K562 (cell line): Measurements from ENCODE around the gene DGCR2. TPM values are rescaled to one million over a fixed set of nuclear protein-coding genes. Genes with fewer than 3 reads are reported as not detected.
A peak's percentile ranks its signal among the peaks of the same experiment; 100 is the strongest.

Source experiments
- ATAC-seq: fragments of 200-7000 bp; cut with Tn5 transposase; 3 replicates; pipeline ENCODE4 v1.9.1; 2020; ENCODE audit warnings: moderate library complexity
- BruUV-seq: library from RNA; stranded (reverse); fragments of 400-500 nt; replicated peaks from 2 replicates; lab custom pipeline; 2021; lab: Mats Ljungman, UMichigan
- CTCF ChIA-PET: fragments of 300-600 bp; formaldehyde crosslinking; extraction: SDS; loops from one replicate; lab custom pipeline; 2021; ENCODE audit warnings: low intra/inter-chr PET ratio; lab: Yijun Ruan, JAX
- POLR2A ChIA-PET: fragments of 300-600, 350-650 bp; sonication (Branson Sonifier 250); formaldehyde crosslinking; extraction: SDS; loops from one replicate; lab custom pipeline; 2021; ENCODE audit warnings: antibody characterized with exemption, inconsistent platforms; lab: Yijun Ruan, JAX
- DNase-seq, 4 experiments: peaks; one replicate each; pipeline versions ENCODE4 v3.0.0 to v3.0.0-alpha.2; 2011 to 2018; ENCODE audit warnings: low spot score in 3 of 4, mixed read lengths in 3 of 4; ENCODE audit errors: extremely low read depth in 1 of 4
- FAIRE-seq: peaks from 2 replicates; lab custom pipeline; 2011; peaks lifted over from hg19 to GRCh38; lab: Jason Lieb, UNC
- H2AFZ ChIP-seq: 2 replicates; pipeline ENCODE4 v1.6.0; 2011; ENCODE audit warnings: low read depth, low read length, control low read depth, inconsistent platforms
- H3K27ac ChIP-seq: fragments of 200-600 bp; 3 replicates; pipeline ENCODE4 v1.8.0; 2011; ENCODE audit warnings: low read depth, mild to moderate bottlenecking, control low read depth, inconsistent platforms, low read length, moderate library complexity, mixed read lengths; ENCODE audit errors: extremely low read depth
- H3K27me3 ChIP-seq, 2 experiments: fragments of 300-600 bp in 1 of 2; 2 replicates in 1 of 2; 3 replicates in 1 of 2; pipeline versions ENCODE4 v1.6.0 to v1.8.0; 2011; ENCODE audit warnings: inconsistent platforms in 2 of 2, low read length in 2 of 2, mild to moderate bottlenecking in 1 of 2, mixed read lengths in 1 of 2, moderate library complexity in 1 of 2; ENCODE audit not compliant: control insufficient read depth in 2 of 2, insufficient read depth in 2 of 2
- H3K36me3 ChIP-seq: fragments of 300-600 bp; 3 replicates; pipeline ENCODE4 v1.8.0; 2011; ENCODE audit warnings: mild to moderate bottlenecking, low read length, inconsistent platforms; ENCODE audit not compliant: control insufficient read depth, insufficient read depth
- H3K4me1 ChIP-seq, 2 experiments: fragments of 200-600 bp in 1 of 2; replicated peaks in 1 of 2; 2 replicates in 1 of 2; 3 replicates in 1 of 2; pipeline versions ENCODE4 v1.5.1 to v1.8.0; 2011; ENCODE audit warnings: inconsistent platforms in 2 of 2, low read length in 2 of 2, mild to moderate bottlenecking in 1 of 2, mixed read lengths in 1 of 2, moderate library complexity in 1 of 2; ENCODE audit not compliant: control insufficient read depth in 2 of 2, insufficient read depth in 2 of 2
- H3K4me2 ChIP-seq: 2 replicates; pipeline ENCODE4 v1.6.1; 2011; ENCODE audit warnings: low read length, control low read depth, inconsistent platforms, mixed read lengths; ENCODE audit not compliant: insufficient read depth
- H3K4me3 ChIP-seq: fragments of 200-600 bp; sonication (generic), shearing (Covaris generic); 2 replicates; pipeline ENCODE4 v1.5.1; 2016; ENCODE audit warnings: control low read depth, inconsistent platforms
- H3K79me2 ChIP-seq: fragments of 200-600 bp; 3 replicates; pipeline ENCODE4 v1.8.0; 2011; ENCODE audit warnings: low read length, inconsistent platforms; ENCODE audit not compliant: control insufficient read depth, insufficient read depth
- H3K9ac ChIP-seq, 2 experiments: 2 replicates each; pipeline versions ENCODE4 v1.6.0 to v1.6.1; 2011; ENCODE audit warnings: low read depth in 2 of 2, low read length in 2 of 2, control low read depth in 1 of 2, inconsistent platforms in 1 of 2, mild to moderate bottlenecking in 1 of 2, mixed read lengths in 1 of 2; ENCODE audit not compliant: insufficient read depth in 1 of 2
- H3K9me1 ChIP-seq: one replicate; pipeline ENCODE4 v1.6.0; 2011; ENCODE audit warnings: inconsistent platforms, mild to moderate bottlenecking, low read length, moderate library complexity; ENCODE audit not compliant: control insufficient read depth, insufficient read depth
- H3K9me3 ChIP-seq: replicated peaks from 2 replicates; pipeline ENCODE4 v1.5.1; 2011; ENCODE audit warnings: low read depth, low read length, inconsistent platforms; ENCODE audit not compliant: control insufficient read depth, insufficient read depth
- H4K20me1 ChIP-seq: replicated peaks from 2 replicates; pipeline ENCODE4 v1.6.1; 2011; ENCODE audit warnings: low read length, inconsistent platforms, mixed read lengths; ENCODE audit not compliant: control insufficient read depth, insufficient read depth
- LCOR ChIP-seq: sonication (generic); formaldehyde crosslinking; IDR thresholded peaks from 2 replicates; pipeline ENCODE4 v1.8.0; 2022; ENCODE audit warnings: mild to moderate bottlenecking, missing genetic modification reagents
- NR2F6 ChIP-seq: fragments of 450-650 bp; formaldehyde crosslinking; IDR thresholded peaks from 2 replicates; pipeline ENCODE4 v1.4.0; 2020; ENCODE audit warnings: mild to moderate bottlenecking
- RREB1 ChIP-seq: fragments of 250-450 bp; sonication (Bioruptor Pico); IDR thresholded peaks from 2 replicates; pipeline ENCODE4 v1.4.0; 2020
- ZKSCAN8 ChIP-seq: fragments of 200-800 bp; sonication (Bioruptor generic); IDR thresholded peaks from 2 replicates; pipeline ENCODE4 v1.6.1; 2016; ENCODE audit warnings: missing genetic modification characterization, missing compliant biosample characterization
- ZSCAN32 ChIP-seq: fragments of 450-650 bp; formaldehyde crosslinking; IDR thresholded peaks from 2 replicates; pipeline ENCODE4 v1.4.0; 2020; ENCODE audit warnings: mild to moderate bottlenecking, moderate library complexity
- WGBS: fragments of 100-300 bp; shearing (Covaris generic); methylation state at CpG from one replicate; pipeline ENCODE4 v1.1.6; 2016; ENCODE audit warnings: low coverage, mixed read lengths; ENCODE audit not compliant: insufficient coverage; ENCODE audit errors: missing lambda C conversion rate; 5-methylcytosine and 5-hydroxymethylcytosine counted together
- in situ Hi-C: fragments of 300-500 bp; cut with MboI; formaldehyde crosslinking; loops from 4 replicates; pipeline ENCODE4 v1.15.0; 2018; ENCODE audit warnings: inconsistent platforms, mixed read lengths
- intact Hi-C: fragments of 100-400 bp; cut with micrococcal nuclease; formaldehyde crosslinking; loops from 2 replicates; pipeline ENCODE4 v1.14.2; 2022
- polyA plus RNA-seq, 8 experiments: library from polyadenylated mRNA; depleted of rRNA in 4 of 8; stranded (reverse) in 5 of 8; unstranded in 3 of 8; fragments of >200 nt; fragmentation: Nextera tagmentation in 2 of 8; fragmentation: Illumina TruSeq in 1 of 8; extraction: Ambion mirVana in 2 of 8; extraction: Trizol in 1 of 8; gene quantifications; 2 replicates each; pipeline versions ENCODE4 v1.2.1 to v1.2.3, GENCODE V29; 2011 to 2014; ENCODE audit warnings: inconsistent platforms in 1 of 8, missing spikeins in 1 of 8
- total RNA-seq, 7 experiments: library from RNA; depleted of rRNA in 6 of 7; stranded (reverse); fragments of >200 nt in 6 of 7; fragmentation: Illumina TruSeq in 2 of 7; extraction: Trizol in 2 of 7; gene quantifications; 2 replicates each; pipeline versions ENCODE4 v1.2.1 to v1.2.3, GENCODE V29; 2011 to 2021; ENCODE audit warnings: low replicate concordance in 1 of 7
- TF ChIP-seq, protein P1 (sequence below), 3 experiments: fragments of 200-800 bp in 1 of 3; sonication (Bioruptor generic) in 1 of 3; sonication (generic) in 1 of 3; formaldehyde crosslinking in 1 of 3; IDR thresholded peaks; 2 replicates each; pipeline versions ENCODE4 v1.6.1 to v1.8.0; 2016 to 2022; ENCODE audit warnings: mild to moderate bottlenecking in 2 of 3, missing compliant biosample characterization in 2 of 3, missing genetic modification characterization in 2 of 3, missing genetic modification reagents in 1 of 3

DGCR2 gene
- total and polyA plus RNA-seq, 9 of the 15 experiments (the other 6 are each of a cell fraction or from before 2014, with no cell fraction given), result 0.69 to 101 (median 56.4) TPM

- Histone ChIP-seq H4K20me1 (peaks cover 39% of the 10 kb centered on the region), H3K9me3 (no peaks in the 10 kb centered on the region), H3K36me3 (no peaks in the 10 kb centered on the region), H3K4me2 (no peak overlapping the region), H3K27ac (no peak overlapping the region), H3K27me3 (peaks cover 93 to 99% of the 10 kb centered on the region in 2 experiments), H3K4me1 (peaks cover 0 to 14% of the 10 kb centered on the region in 2 experiments; a peak in 1 of 5 replicates), H3K4me3 (no peak overlapping the region), H3K9ac (no peak overlapping the region; a peak in 1 of 4 replicates), H2AFZ (no peak overlapping the region), H3K9me1 (no peaks in the 10 kb centered on the region), H3K79me2 (no peaks in the 10 kb centered on the region)
- DNase-seq, result peak in 1 of 4 experiments; percentile 20
- intact Hi-C loops (no loop called here), in situ Hi-C loops (loop anchor here (25.0 kb wide), 1 partner anchor 208 kb away; no protein-coding TSS in a partner anchor)
- TF ChIP-seq ZSCAN32 (CRISPR knock-in tag) (0 out of 2 replicates have a peak, but pooled peaks have one; percentile 10), RREB1 (0 out of 2 replicates have a peak, but pooled peaks have one; percentile 36), NR2F6 (no peak), LCOR (CRISPR knock-in tag) (0 out of 2 replicates have a peak, but pooled peaks have one; percentile 3), ZKSCAN8 (CRISPR knock-in tag) (no peak)
- TF ChIP-seq, protein P1, sequence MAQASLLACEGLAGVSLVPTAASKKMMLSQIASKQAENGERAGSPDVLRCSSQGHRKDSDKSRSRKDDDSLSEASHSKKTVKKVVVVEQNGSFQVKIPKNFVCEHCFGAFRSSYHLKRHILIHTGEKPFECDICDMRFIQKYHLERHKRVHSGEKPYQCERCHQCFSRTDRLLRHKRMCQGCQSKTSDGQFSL (CRISPR knock-in tag; IDR thresholded peaks at IDR 0.05), result peak; percentile 6; the same call in 1 of the 2 replicates
- TF ChIP-seq, protein P1 (tag; IDR thresholded peaks at IDR 0.05), result no peak
- no peak for FAIRE-seq
- ATAC-seq, result no peak
- BruUV-seq, result no TSS peak
- ChIA-PET POLR2A (interaction anchor here (0.9 to 3.3 kb wide), 6 partner anchors 8 to 184 kb away, joined by 3 to 27 read pairs (median 5); no protein-coding TSS in a partner anchor), CTCF (no interaction called here)
- WGBS, result 2% methylated on average over 9 of the region's 9 CpGs
Measured at GRCh38 chr22:18995327-18995711, 126.9 kb downstream of the DGCR2 start.
